ENCODE measurements around the gene MBNL1.

The MBNL1 gene

GRCh38 chr3:152287898-152288576, 19.3 kb downstream of the MBNL1 start:
- TF ChIP-seq CTCF (IDR thresholded peaks at IDR 0.05): no peak

- TF ChIP-seq CTCF (IDR thresholded peaks at IDR 0.05): no peak
Observed at GRCh38 chr3:152288681-152289080, 20.0 kb downstream of the MBNL1 start.

- TF ChIP-seq CTCF (IDR thresholded peaks at IDR 0.05): no peak
Observed at GRCh38 chr3:152289708-152290107, 21.0 kb downstream of the MBNL1 start.

- no peak for TF ChIP-seq CTCF (IDR thresholded peaks at IDR 0.05)
Observed at GRCh38 chr3:152290374-152290773, 21.6 kb downstream of the MBNL1 start.

- TF ChIP-seq CTCF (IDR thresholded peaks at IDR 0.05): no peak
Observed at GRCh38 chr3:152291238-152291637, 22.5 kb downstream of the MBNL1 start.

GRCh38 chr3:152291649-152292066, 22.9 kb downstream of the MBNL1 start:
- no peak for TF ChIP-seq CTCF (IDR thresholded peaks at IDR 0.05)

GRCh38 chr3:152292366-152292765, 23.6 kb downstream of the MBNL1 start:
- no peak for TF ChIP-seq CTCF (IDR thresholded peaks at IDR 0.05)

All from LNCAP (cell line).